ENCODE data around the gene KDM6B. TPM values are rescaled to one million over a fixed set of nuclear protein-coding genes. Genes with fewer than 3 reads are reported as not detected.

KDM6B gene
- total and polyA plus RNA-seq, 8 donors, result 4.6 to 27.2 (median 10.9) TPM

- peak in 1 of 2 donors; percentile 9 for DNase-seq
Measured at GRCh38 chr17:7849130-7849750, 15.2 kb downstream of the KDM6B start.

GRCh38 chr17:7849751-7850504 lies 15.9 kb downstream of the KDM6B start:
- H3K36me3 ChIP-seq, result peaks cover 80 to 98% (median 89%) of the 10 kb centered on the region in 4 donors
- H3K27me3 ChIP-seq, result no peaks in the 10 kb centered on the region
- peak in 1 of 2 donors; percentile 8 for DNase-seq
- 78 to 87% (median 84%) methylated on average over 12 of the region's 12 CpGs for WGBS, 5 donors
- no peak overlapping the region for H3K4me3 ChIP-seq
- no peak overlapping the region for H3K27ac ChIP-seq
- intact Hi-C loops (cut with DNase I; ENCODE audit: low total_unique reads), result loop anchor here (10.0 kb wide), 1 partner anchor 105 kb away; no protein-coding TSS in a partner anchor
- H3K4me1 ChIP-seq, result peaks cover 22 to 59% (median 35%) of the 10 kb centered on the region in 4 donors
- no peak for TF ChIP-seq CTCF (IDR thresholded peaks at IDR 0.05)
- TF ChIP-seq EP300 (IDR thresholded peaks at IDR 0.05), result no peak
- no peak for TF ChIP-seq POLR2AphosphoS5 (IDR thresholded peaks at IDR 0.05)
- no peak for TF ChIP-seq POLR2A (IDR thresholded peaks at IDR 0.05)
- H3K9me3 ChIP-seq, result no peaks in the 10 kb centered on the region

More at GRCh38 chr17:7849130-7849750, 15.2 kb downstream of the KDM6B start:
- intact Hi-C loops (cut with DNase I; ENCODE audit: low total_unique reads), result no loop called here
- Histone ChIP-seq H3K4me3 (peak overlapping the region in 1 of 4 donors; percentile 2), H3K27ac (peak overlapping the region in 1 of 5 donors; percentile 27), H3K36me3 (peaks cover 80 to 91% (median 87%) of the 10 kb centered on the region in 4 donors), H3K27me3 (no peaks in the 10 kb centered on the region), H3K4me1 (peaks cover 22 to 53% (median 34%) of the 10 kb centered on the region in 4 donors), H3K9me3 (no peaks in the 10 kb centered on the region)
- no peak for TF ChIP-seq CTCF (IDR thresholded peaks at IDR 0.05)
- no peak for TF ChIP-seq POLR2AphosphoS5 (IDR thresholded peaks at IDR 0.05)
- TF ChIP-seq POLR2A (IDR thresholded peaks at IDR 0.05), result no peak
- no peak for TF ChIP-seq EP300 (IDR thresholded peaks at IDR 0.05)
- 81 to 91% (median 88%) methylated on average over 24 to 35 of the region's 35 CpGs for WGBS, 5 donors

GRCh38 chr17:7850701-7851437 lies 16.9 kb downstream of the KDM6B start:
- Histone ChIP-seq H3K27ac (peak overlapping the region; percentile 8 to 49 (median 32)), H3K36me3 (peaks cover 76 to 98% (median 85%) of the 10 kb centered on the region in 4 donors), H3K4me3 (peak overlapping the region in 2 of 4 donors; percentile 18 to 26), H3K9me3 (no peaks in the 10 kb centered on the region), H3K27me3 (no peaks in the 10 kb centered on the region), H3K4me1 (peaks cover 19 to 59% (median 35%) of the 10 kb centered on the region in 4 donors)
- 84 to 90% (median 89%) methylated on average over 10 to 17 of the region's 17 CpGs for WGBS, 5 donors
- intact Hi-C loops (cut with DNase I; ENCODE audit: low total_unique reads), result loop anchor here (10.0 kb wide), 1 partner anchor 106 kb away; no protein-coding TSS in a partner anchor
- no peak for DNase-seq
- TF ChIP-seq POLR2AphosphoS5 (IDR thresholded peaks at IDR 0.05), result no peak
- no peak for TF ChIP-seq EP300 (IDR thresholded peaks at IDR 0.05)
- TF ChIP-seq CTCF (IDR thresholded peaks at IDR 0.05), result no peak
- TF ChIP-seq POLR2A (IDR thresholded peaks at IDR 0.05), result no peak

Measured in stomach (tissue), 9 donors.